Neural progenitor cell (in vitro differentiated cells): Measurements from ENCODE around the gene CTIF. TPM values are rescaled to one million over a fixed set of nuclear protein-coding genes. Genes with fewer than 3 reads are reported as not detected.

Source experiments
- DNase-seq: peaks from one replicate; pipeline ENCODE4 v3.0.0-alpha.2; 2016; ENCODE audit warnings: low spot score
- H2AFZ ChIP-seq: fragments of 200-600 bp; sonication (generic); replicated peaks from 2 replicates; pipeline ENCODE4 v1.6.1; 2016; ENCODE audit warnings: antibody characterized with exemption
- H3F3A ChIP-seq: fragments of 200-600 bp; sonication (generic); 2 replicates; pipeline ENCODE4 v1.6.1; 2016; ENCODE audit warnings: antibody characterized with exemption, low read depth
- H3K27ac ChIP-seq: fragments of 200-600 bp; sonication (generic); 2 replicates; pipeline ENCODE4 v1.5.1; 2016; ENCODE audit warnings: mild to moderate bottlenecking
- H3K27me3 ChIP-seq: fragments of 200-600 bp; sonication (generic); 2 replicates; pipeline ENCODE4 v1.6.1; 2016; ENCODE audit warnings: mild to moderate bottlenecking, moderate library complexity
- H3K36me3 ChIP-seq: fragments of 200-600 bp; sonication (generic); 2 replicates; pipeline ENCODE4 v1.5.1; 2016
- H3K4me1 ChIP-seq: fragments of 200-600 bp; sonication (generic); 2 replicates; pipeline ENCODE4 v1.6.1; 2016; ENCODE audit warnings: mixed run types
- H3K4me2 ChIP-seq: fragments of 200-600 bp; sonication (generic); 2 replicates; pipeline ENCODE4 v1.6.1; 2016
- H3K4me3 ChIP-seq: fragments of 200-600 bp; sonication (generic); 2 replicates; pipeline ENCODE4 v1.5.1; 2016
- H3K79me2 ChIP-seq: fragments of 200-600 bp; sonication (generic); 2 replicates; pipeline ENCODE4 v1.6.1; 2016; ENCODE audit warnings: low read depth
- H3K9ac ChIP-seq: fragments of 200-600 bp; sonication (generic); 2 replicates; pipeline ENCODE4 v1.6.1; 2016
- H3K9me3 ChIP-seq: fragments of 200-600 bp; sonication (generic); 2 replicates; pipeline ENCODE4 v1.5.1; 2016; ENCODE audit warnings: low read depth
- H4K20me1 ChIP-seq: fragments of 200-600 bp; sonication (generic); 2 replicates; pipeline ENCODE4 v1.6.1; 2016; ENCODE audit warnings: low read depth
- H3K27ac Mint-ChIP-seq: 3 replicates; pipeline ENCODE4 v1.8.0; 2021; ENCODE audit warnings: mixed read lengths
- H3K27me3 Mint-ChIP-seq: 2 replicates; pipeline ENCODE4 v1.8.0; 2022; ENCODE audit warnings: low read depth, mild to moderate bottlenecking, inconsistent platforms, moderate library complexity, mixed read lengths; ENCODE audit not compliant: insufficient read depth
- H3K36me3 Mint-ChIP-seq: 3 replicates; pipeline ENCODE4 v1.8.0; 2021; ENCODE audit warnings: mixed read lengths
- H3K4me1 Mint-ChIP-seq: 3 replicates; pipeline ENCODE4 v1.8.0; 2021; ENCODE audit warnings: mixed read lengths
- H3K4me3 Mint-ChIP-seq: 3 replicates; pipeline ENCODE4 v1.8.0; 2021; ENCODE audit warnings: mild to moderate bottlenecking, moderate library complexity, mixed read lengths
- H3K9me3 Mint-ChIP-seq: 3 replicates; pipeline ENCODE4 v1.8.0; 2020; ENCODE audit warnings: mixed read lengths
- EZH2 ChIP-seq: fragments of 200-600 bp; sonication (generic); IDR thresholded peaks from 2 replicates; pipeline ENCODE4 v1.6.1; 2017; ENCODE audit warnings: antibody characterized with exemption, mild to moderate bottlenecking, moderate library complexity
- EZH2phosphoT487 ChIP-seq: fragments of 200-600 bp; sonication (generic); IDR thresholded peaks from 2 replicates; pipeline ENCODE4 v1.6.1; 2017; ENCODE audit warnings: antibody characterized with exemption
- total RNA-seq: library from RNA; depleted of rRNA; stranded (reverse); fragments of >200 nt; gene quantifications from 2 replicates; pipeline ENCODE4 v1.2.3, GENCODE V29; 2015; ENCODE audit warnings: low replicate concordance
- TF ChIP-seq, protein P1 (sequence below): fragments of 200-600 bp; sonication (generic); IDR thresholded peaks from 2 replicates; pipeline ENCODE4 v1.5.1; 2017; ENCODE audit warnings: antibody characterized with exemption, mild to moderate bottlenecking

CTIF gene
- total RNA-seq, 1 donor from 2014 or later: 17.6 TPM

DNA sequence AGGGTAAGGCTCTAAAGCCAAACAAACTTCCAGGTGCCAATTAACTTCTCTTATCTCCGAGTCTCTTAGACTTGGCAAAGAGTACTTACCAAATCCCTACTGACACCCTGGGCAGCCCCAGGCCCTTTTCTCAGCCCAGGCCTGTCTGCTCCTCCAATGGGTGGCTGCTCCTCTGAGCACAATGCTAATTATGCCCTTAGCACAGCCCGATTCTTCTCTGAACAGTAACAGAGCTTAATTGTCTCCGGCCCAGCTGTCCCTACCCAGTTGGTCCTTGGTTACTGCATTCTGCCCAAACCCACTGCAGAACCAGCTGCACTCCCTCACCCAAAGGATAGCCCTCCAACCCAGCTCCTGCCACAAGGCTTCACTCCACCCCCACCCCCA is 301.7 kb downstream of the CTIF start:
- no peak overlapping the region for H3K4me2 ChIP-seq
- H3K79me2 ChIP-seq: no peaks in the 10 kb centered on the region
- no peak overlapping the region for H3K4me3 ChIP-seq
- no peak overlapping the region for H3K9ac ChIP-seq
- H3K27ac ChIP-seq: no peak overlapping the region
- no peaks in the 10 kb centered on the region for H3K9me3 Mint-ChIP-seq
- H3K27me3 Mint-ChIP-seq: peaks cover 11% of the 10 kb centered on the region
- H3K27me3 ChIP-seq: no peaks in the 10 kb centered on the region
- H3K36me3 Mint-ChIP-seq: no peaks in the 10 kb centered on the region
- no peaks in the 10 kb centered on the region for H3F3A ChIP-seq
- peaks cover 82% of the 10 kb centered on the region for H3K4me1 Mint-ChIP-seq
- H3K36me3 ChIP-seq: no peaks in the 10 kb centered on the region
- no peak overlapping the region for H3K4me3 Mint-ChIP-seq
- H4K20me1 ChIP-seq: no peaks in the 10 kb centered on the region
- TF ChIP-seq, protein P1, sequence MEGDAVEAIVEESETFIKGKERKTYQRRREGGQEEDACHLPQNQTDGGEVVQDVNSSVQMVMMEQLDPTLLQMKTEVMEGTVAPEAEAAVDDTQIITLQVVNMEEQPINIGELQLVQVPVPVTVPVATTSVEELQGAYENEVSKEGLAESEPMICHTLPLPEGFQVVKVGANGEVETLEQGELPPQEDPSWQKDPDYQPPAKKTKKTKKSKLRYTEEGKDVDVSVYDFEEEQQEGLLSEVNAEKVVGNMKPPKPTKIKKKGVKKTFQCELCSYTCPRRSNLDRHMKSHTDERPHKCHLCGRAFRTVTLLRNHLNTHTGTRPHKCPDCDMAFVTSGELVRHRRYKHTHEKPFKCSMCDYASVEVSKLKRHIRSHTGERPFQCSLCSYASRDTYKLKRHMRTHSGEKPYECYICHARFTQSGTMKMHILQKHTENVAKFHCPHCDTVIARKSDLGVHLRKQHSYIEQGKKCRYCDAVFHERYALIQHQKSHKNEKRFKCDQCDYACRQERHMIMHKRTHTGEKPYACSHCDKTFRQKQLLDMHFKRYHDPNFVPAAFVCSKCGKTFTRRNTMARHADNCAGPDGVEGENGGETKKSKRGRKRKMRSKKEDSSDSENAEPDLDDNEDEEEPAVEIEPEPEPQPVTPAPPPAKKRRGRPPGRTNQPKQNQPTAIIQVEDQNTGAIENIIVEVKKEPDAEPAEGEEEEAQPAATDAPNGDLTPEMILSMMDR: no peak
- no peak for TF ChIP-seq EZH2
- TF ChIP-seq EZH2phosphoT487: no peak
- DNase-seq: no peak
- H3K27ac Mint-ChIP-seq: peak overlapping the region; percentile 57
- H3K9me3 ChIP-seq: no peaks in the 10 kb centered on the region
- peaks cover 25% of the 10 kb centered on the region for H3K4me1 ChIP-seq
- no peak overlapping the region for H2AFZ ChIP-seq

DNA sequence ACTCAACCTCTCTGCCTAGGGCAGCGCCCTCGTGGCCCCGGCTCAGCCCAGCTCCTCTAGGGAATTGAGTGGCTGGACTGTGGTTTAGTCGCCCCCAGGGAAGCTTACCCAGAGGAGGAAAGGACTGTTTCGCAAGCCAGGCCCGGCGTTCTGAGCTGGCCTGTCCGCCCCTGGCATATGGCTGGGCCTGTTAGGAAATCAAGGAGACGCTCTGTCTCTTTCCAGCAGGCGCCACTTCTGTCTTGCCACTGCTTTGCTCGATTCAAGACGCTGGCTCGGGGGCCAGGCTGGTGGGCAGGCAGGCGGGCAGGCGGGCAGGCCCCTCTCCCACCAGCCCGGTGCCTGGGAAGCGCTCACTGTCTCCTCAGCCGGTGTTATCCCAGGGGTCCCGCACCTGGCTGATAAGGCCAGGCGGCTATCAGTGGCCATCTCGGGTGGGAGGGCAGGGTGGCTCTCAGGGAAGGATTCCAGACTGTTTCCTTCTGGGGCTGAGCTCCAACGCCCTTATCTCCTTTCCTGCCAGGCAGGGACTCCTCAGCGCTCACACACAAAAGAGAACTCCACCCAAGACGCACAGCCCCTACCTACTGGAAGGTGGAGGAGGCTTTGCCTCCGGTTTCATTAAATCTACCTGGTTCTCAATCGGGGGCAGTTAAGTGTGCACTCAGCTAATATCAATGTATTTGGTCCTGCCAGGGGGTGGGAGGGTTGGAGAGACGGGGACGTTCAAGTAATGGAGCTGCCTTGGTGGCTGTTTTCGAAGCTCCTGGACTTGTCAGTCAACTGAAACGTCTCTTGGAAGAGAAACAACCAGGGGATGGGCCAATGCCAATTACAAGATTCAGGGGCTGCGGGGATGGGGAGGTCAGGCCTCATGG is 302.8 kb downstream of the CTIF start:
- Histone ChIP-seq H3K27ac (no peak overlapping the region), H3K27me3 (no peaks in the 10 kb centered on the region), H2AFZ (no peak overlapping the region), H3K79me2 (no peaks in the 10 kb centered on the region), H3K4me2 (no peak overlapping the region), H3K9ac (no peak overlapping the region), H3K4me3 (no peak overlapping the region), H3K9me3 (no peaks in the 10 kb centered on the region), H3F3A (no peaks in the 10 kb centered on the region), H3K36me3 (no peaks in the 10 kb centered on the region), H3K4me1 (peaks cover 16% of the 10 kb centered on the region), H4K20me1 (no peaks in the 10 kb centered on the region)
- peak overlapping the region; percentile 99 for H3K27ac Mint-ChIP-seq
- peaks cover 15% of the 10 kb centered on the region for H3K27me3 Mint-ChIP-seq
- TF ChIP-seq, protein P1: no peak
- TF ChIP-seq EZH2phosphoT487: no peak
- no peak for TF ChIP-seq EZH2
- no peak for DNase-seq
- H3K36me3 Mint-ChIP-seq: no peaks in the 10 kb centered on the region
- H3K9me3 Mint-ChIP-seq: peaks cover 2% of the 10 kb centered on the region
- peaks cover 76% of the 10 kb centered on the region for H3K4me1 Mint-ChIP-seq
- peak overlapping the region; percentile 71 for H3K4me3 Mint-ChIP-seq

DNA sequence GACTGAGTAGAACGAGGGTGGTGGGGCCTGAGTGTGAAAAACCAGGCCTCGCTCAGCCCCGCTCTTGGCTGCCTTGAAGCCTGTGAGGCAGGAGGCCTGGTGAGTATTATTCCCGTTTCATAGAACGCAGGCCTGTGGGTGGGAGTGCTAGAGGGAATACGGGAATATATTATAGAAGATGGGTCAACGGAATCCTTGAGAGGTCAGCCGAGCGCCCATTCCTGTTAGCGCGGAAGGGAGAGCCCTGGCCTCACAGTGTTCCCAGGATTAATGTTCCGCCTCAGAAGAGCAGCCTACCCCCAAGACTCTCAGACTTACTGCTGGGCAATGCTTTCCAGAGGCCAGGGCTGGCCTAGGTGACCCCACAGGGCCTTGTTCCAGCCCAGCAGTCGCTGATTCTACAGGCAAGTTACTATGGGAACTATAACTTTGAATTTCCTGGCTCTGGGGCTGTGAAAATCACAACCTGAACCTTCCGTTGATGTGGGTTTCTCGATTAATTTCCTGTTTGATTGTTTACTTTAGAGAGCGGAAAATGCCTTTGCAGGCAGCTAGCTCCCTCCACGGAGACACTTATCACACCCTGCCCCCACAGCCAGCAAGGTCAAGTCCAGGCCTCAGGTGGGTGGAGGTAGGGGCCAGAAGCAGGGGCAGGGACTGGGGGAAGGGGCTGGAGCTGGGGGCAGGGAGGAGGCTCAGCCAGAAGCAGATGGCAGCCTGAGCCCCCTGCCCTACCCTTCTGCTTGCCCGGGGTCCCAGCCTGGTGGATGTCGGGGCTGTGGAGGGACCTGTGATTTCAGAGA is 303.6 kb downstream of the CTIF start:
- H3K4me3 ChIP-seq: no peak overlapping the region
- H3K4me1 Mint-ChIP-seq: peaks cover 73% of the 10 kb centered on the region
- peaks cover 16% of the 10 kb centered on the region for H3K4me1 ChIP-seq
- no peaks in the 10 kb centered on the region for H3K79me2 ChIP-seq
- H3K27me3 ChIP-seq: no peaks in the 10 kb centered on the region
- H3F3A ChIP-seq: no peaks in the 10 kb centered on the region
- TF ChIP-seq EZH2phosphoT487: no peak
- TF ChIP-seq, protein P1: no peak
- no peak for TF ChIP-seq EZH2
- peaks cover 3% of the 10 kb centered on the region for H3K9me3 Mint-ChIP-seq
- no peak overlapping the region for H3K9ac ChIP-seq
- peak overlapping the region; percentile 5 for H3K4me2 ChIP-seq
- H3K27me3 Mint-ChIP-seq: peaks cover 15% of the 10 kb centered on the region
- H3K36me3 ChIP-seq: no peaks in the 10 kb centered on the region
- peak overlapping the region; percentile 99 for H3K27ac Mint-ChIP-seq
- H4K20me1 ChIP-seq: no peaks in the 10 kb centered on the region
- H3K27ac ChIP-seq: no peak overlapping the region
- H3K4me3 Mint-ChIP-seq: peak overlapping the region; percentile 71
- DNase-seq: no peak
- no peaks in the 10 kb centered on the region for H3K9me3 ChIP-seq
- H3K36me3 Mint-ChIP-seq: no peaks in the 10 kb centered on the region
- no peak overlapping the region for H2AFZ ChIP-seq
